ENCODE results near the gene ZNF550. TPM values are rescaled to one million over a fixed set of nuclear protein-coding genes. Genes with fewer than 3 reads are reported as not detected.

The ZNF550 gene
- total and polyA plus RNA-seq, 2 of the 13 experiments (the other 11 are each of a cell fraction or from before 2014, with no cell fraction given): 8.6 to 9.1 TPM

- TF ChIP-seq ZNF260 (CRISPR knock-in tag; IDR thresholded peaks at IDR 0.05; ENCODE audit: borderline replicate concordance, low read depth): no peak
- 0 out of 2 replicates have a peak, but pooled peaks have one; percentile 19 for TF ChIP-seq ZNF30 (CRISPR knock-in tag; IDR thresholded peaks at IDR 0.05)
- TF ChIP-seq ZBTB2 (CRISPR knock-in tag; IDR thresholded peaks at IDR 0.05; ENCODE audit: low read depth): peak; percentile 74
- TF ChIP-seq ZNF687 (CRISPR knock-in tag; IDR thresholded peaks at IDR 0.05): peak; percentile 93
- TF ChIP-seq MIER2 (CRISPR knock-in tag; IDR thresholded peaks at IDR 0.05): no peak
- no peak for TF ChIP-seq ZNF646 (CRISPR knock-in tag; IDR thresholded peaks at IDR 0.05)
- TF ChIP-seq PITX1 (CRISPR knock-in tag; IDR thresholded peaks at IDR 0.05): peak; percentile 40; the same call in 1 of the 2 replicates
- peak; percentile 69 for TF ChIP-seq ASH2L (IDR thresholded peaks at IDR 0.05; ENCODE audit: insufficient read length, low read depth, low read length)
- TF ChIP-seq LBX2 (CRISPR knock-in tag; IDR thresholded peaks at IDR 0.05; ENCODE audit: borderline replicate concordance): no peak
- TF ChIP-seq SP1 (IDR thresholded peaks at IDR 0.05): no peak
- peak; percentile 63; the same call in 1 of the 2 replicates for TF ChIP-seq SP1 (CRISPR knock-in tag; IDR thresholded peaks at IDR 0.05)
- no peak for TF ChIP-seq ZNF652 (CRISPR knock-in tag; IDR thresholded peaks at IDR 0.05; ENCODE audit: borderline replicate concordance, low read depth)
Observed at GRCh38 chr19:57527136-57527881, 32.4 kb downstream of the ZNF550 start, which contains the start of gene ZNF549 (continued).

Measured in HepG2 (cell line).